Fibroblast of pulmonary artery (primary cell): Measurements from ENCODE around the gene CD80.
"Not testable (repeated sequence)": the region's sequence is repeated elsewhere in the genome, so short reads cannot be mapped to it uniquely, and the experiment has no call there.

Source experiments
- DNase-seq: peaks from one replicate; pipeline ENCODE4 v3.0.0-alpha.2; 2010; ENCODE audit warnings: low read depth
- H3K4me3 ChIP-seq: replicated peaks from 2 replicates; pipeline ENCODE4 v1.5.1; 2011; ENCODE audit warnings: low read depth, mild to moderate bottlenecking, control low read depth, low read length, moderate library complexity
- TF ChIP-seq, protein P1 (sequence below): IDR thresholded peaks from 2 replicates; pipeline ENCODE4 v1.5.1; 2011; ENCODE audit warnings: mild to moderate bottlenecking, control low read depth, low read length, inconsistent platforms; ENCODE audit errors: missing control alignments

CD80 gene

DNA sequence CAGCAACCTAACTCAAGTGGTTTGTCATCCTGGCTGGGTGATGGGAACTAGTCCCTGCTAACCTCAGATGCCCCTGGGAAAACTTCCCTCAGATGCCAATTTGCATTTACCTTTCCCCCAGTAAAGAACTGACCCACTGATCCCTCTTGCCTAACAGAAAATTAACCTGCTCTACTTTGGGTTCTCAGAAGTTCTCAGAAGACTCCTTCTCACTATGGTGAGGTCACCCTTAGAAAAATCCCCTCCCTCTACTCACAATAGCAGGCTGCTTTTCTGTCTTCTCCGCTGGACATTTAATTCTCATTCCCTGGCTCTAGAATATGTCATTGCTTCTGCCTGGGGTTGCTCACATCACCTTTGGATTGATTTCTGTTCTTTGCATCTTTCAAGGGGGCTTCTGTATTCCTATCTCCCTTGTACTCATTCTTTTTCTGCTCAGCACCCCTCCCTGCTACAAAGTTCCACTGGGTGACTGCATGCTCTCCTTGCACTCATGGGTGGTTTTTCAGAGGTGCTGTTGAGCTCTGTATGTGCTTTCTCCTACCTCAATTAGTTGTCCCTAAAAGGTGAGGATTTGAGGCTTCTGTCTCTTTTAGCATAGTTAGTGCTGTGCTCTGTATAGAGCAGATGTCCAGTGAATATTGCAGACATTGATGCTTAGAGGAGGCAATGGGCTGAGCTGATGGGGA, 39.1 kb upstream of the CD80 start:
- no peak overlapping the region for H3K4me3 ChIP-seq
- DNase-seq, result no peak
- TF ChIP-seq, protein P1, sequence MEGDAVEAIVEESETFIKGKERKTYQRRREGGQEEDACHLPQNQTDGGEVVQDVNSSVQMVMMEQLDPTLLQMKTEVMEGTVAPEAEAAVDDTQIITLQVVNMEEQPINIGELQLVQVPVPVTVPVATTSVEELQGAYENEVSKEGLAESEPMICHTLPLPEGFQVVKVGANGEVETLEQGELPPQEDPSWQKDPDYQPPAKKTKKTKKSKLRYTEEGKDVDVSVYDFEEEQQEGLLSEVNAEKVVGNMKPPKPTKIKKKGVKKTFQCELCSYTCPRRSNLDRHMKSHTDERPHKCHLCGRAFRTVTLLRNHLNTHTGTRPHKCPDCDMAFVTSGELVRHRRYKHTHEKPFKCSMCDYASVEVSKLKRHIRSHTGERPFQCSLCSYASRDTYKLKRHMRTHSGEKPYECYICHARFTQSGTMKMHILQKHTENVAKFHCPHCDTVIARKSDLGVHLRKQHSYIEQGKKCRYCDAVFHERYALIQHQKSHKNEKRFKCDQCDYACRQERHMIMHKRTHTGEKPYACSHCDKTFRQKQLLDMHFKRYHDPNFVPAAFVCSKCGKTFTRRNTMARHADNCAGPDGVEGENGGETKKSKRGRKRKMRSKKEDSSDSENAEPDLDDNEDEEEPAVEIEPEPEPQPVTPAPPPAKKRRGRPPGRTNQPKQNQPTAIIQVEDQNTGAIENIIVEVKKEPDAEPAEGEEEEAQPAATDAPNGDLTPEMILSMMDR, result no peak

DNA sequence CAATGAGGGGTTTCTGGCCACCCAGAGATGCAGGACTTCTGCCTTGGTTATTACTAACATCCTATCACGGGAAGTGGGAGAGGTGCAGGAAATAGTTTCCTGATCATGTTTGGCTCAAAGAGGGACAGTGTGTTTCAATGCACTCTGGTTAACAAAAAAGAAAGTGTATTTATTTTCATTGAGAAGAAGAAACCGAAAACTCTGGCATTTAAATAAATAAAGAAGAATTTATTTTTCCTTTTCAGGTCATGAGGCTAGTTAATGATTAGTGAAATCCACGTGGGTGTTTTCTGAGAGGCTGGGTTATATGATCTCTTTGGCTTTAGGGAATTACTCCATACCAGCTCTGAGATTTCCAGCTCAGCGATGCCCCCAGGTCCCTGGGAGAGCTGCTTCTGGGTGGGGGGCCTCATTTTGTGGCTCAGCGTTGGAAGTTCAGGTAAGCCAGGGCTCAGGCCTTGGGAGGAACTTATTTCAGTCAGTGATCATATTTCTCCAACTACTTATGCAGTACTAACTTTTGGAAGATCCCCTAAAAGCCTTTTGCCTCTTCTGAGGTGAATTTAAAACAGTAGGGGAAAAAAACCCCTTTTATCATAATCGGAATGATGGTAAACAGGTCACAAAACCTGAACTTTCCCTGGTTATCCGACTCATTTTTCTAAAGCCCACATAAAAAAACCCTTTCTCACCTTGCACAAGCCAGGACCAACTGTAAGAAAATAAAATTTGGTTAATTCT, 38.3 kb upstream of the CD80 start, which contains the start of gene PLA1A:
Gene PLA1A (plus strand): TSS at position 338 of the 741 bp plus-strand sequence. CDS start 29 bp downstream, at position 367.
- H3K4me3 ChIP-seq, result no peak within 1 kb of the TSS
- TF ChIP-seq, protein P1, result no peak
- peak; percentile 36 for DNase-seq

DNA sequence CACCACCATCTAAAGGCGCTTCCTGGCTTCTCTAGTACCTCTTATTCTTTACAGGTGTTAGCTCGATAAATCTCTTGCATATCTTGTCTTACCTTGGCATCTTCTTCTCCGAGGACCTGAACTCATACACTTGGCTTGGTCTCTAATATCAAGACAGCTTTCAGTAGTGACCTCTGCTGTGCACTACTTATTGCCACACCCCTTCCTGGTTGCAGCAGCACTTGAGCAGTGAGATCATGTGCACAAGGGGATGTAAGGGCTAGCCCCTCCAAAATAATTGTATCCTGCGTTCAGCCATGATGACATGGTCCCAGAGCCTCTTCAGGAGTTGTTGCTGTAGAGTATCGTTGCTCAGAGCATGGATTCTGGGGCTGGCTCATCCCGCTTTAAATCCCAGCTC, 37.0 kb upstream of the CD80 start:
- TF ChIP-seq, protein P1, result no peak
- DNase-seq, result no peak
- no peak overlapping the region for H3K4me3 ChIP-seq

DNA sequence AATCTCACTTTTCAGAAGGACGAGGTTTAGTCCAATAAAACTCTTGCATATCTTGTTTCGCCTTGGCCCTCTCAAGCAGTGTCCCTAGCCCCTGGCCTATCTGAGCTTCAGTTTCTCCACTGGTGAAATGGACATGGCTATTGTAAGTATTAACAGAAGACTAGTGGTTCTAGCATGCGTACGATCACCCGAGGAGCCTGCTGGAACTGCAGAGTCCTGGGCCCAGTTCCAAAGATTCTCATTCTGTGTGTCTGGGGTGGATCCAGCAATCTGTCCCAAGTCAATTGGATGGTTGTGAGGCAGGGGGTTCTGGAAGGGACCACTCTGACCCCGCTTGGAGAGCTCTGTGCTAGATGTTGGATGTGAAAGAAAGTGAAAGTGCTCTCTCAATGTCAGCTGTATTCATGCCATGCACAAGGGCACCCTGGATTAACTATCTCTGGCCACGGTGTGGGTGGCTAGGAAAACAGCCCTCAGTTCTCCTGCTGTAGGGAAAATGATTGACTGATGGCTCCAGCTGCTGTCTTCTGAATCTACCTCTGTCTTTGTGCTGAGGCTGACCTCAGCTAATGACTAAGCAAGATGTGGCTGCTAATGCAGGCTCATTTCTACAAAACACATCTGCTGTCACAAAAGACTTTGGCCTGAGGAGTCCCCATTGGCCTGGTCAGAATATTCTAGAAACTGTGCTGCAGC, 36.4 kb upstream of the CD80 start:
- TF ChIP-seq, protein P1, result no peak
- DNase-seq, result no peak
- peak overlapping the region; percentile 19 for H3K4me3 ChIP-seq

DNA sequence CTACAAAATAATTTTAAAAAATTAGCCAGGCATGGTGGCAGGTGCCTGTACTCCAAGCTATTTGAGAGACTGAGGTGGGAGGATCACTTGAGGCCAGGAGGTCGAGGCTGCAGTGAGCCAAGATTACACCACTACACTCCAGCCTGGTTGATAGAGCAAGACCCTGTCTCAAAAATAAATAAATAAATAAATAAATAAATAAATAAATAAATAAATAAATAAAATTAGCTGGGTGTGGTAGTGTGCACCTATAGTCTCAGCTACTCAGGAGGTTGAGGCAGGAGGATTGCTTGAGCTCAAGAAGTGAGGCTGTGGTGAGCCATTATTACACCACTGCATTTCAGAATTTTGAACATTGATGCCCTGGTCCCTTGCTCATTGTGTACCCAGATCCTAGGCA, 35.5 kb upstream of the CD80 start:
- H3K4me3 ChIP-seq, DNase-seq: not testable (repeated sequence)

DNA sequence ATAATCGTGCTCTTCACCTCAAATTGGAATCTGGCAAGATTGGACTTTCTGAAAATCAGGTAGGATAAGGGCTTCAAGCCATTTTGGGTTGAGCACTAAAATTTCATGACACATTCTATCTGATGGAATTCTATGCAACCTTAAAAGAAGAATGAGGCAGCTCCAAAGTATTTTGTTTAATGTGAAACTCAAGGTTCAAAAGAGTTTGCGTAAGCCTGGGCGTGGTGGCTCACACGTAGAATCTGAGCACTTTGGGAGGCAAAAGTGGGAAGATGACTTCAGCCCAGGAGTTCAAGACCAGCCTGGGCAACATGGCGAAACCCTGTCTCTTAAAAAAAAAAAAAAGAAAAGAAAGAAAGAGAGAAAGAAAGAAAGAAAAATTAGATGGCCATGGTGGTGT, 34.7 kb upstream of the CD80 start:
- no peak for DNase-seq
- TF ChIP-seq, protein P1, result no peak
- no peak overlapping the region for H3K4me3 ChIP-seq

DNA sequence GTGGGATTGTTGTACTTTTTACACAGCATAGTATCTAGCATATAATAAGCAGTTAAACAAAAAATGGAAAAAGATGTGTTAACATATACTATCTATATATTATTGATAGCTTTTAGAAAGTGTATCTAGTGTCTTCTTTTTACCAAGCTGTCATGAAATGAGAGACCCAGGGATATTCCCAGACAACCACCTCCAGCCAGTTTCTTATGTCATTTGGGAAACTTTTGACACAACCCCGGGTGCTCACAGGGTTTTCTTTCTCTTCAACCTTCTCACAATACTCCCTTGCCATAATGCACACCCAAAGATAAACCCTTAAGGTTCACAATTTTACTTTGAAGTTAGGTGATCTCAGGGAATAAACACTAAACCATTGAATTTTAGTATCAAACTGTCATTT, 33.4 kb upstream of the CD80 start:
- DNase-seq, result no peak
- TF ChIP-seq, protein P1, result no peak
- no peak overlapping the region for H3K4me3 ChIP-seq
